Parathyroid adenoma (tissue), 2 donors: Measurements from ENCODE around the gene SLC2A4.
A peak's percentile ranks its signal among the peaks of the same experiment; 100 is the strongest.

Experiments used
- H2AFZ ChIP-seq: fragments of 300-600 bp; sonication (generic); one replicate; pipeline ENCODE4 v1.7.0; 2017; ENCODE audit warnings: antibody characterized with exemption, mild to moderate bottlenecking
- H3K27ac ChIP-seq: fragments of 300-600 bp; sonication (generic); one replicate; pipeline ENCODE4 v1.7.0; 2017
- H3K27me3 ChIP-seq: fragments of 300-600 bp; sonication (generic); one replicate; pipeline ENCODE4 v1.7.0; 2017; ENCODE audit warnings: low read length; ENCODE audit not compliant: control insufficient read depth, insufficient read depth
- H3K36me3 ChIP-seq: fragments of 300-600 bp; sonication (generic); one replicate; pipeline ENCODE4 v1.7.0; 2017; ENCODE audit warnings: low read length; ENCODE audit not compliant: control insufficient read depth, insufficient read depth
- H3K4me1 ChIP-seq: fragments of 300-600 bp; sonication (generic); one replicate; pipeline ENCODE4 v1.7.0; 2017; ENCODE audit warnings: control low read depth
- H3K4me2 ChIP-seq: fragments of 300-600 bp; sonication (generic); one replicate; pipeline ENCODE4 v1.7.0; 2017; ENCODE audit warnings: low read length
- H3K4me3 ChIP-seq: fragments of 300-600 bp; sonication (generic); one replicate; pipeline ENCODE4 v1.7.0; 2017; ENCODE audit warnings: low read depth, low read length
- H3K79me2 ChIP-seq: fragments of 300-600 bp; sonication (generic); one replicate; pipeline ENCODE4 v1.7.0; 2017; ENCODE audit warnings: control low read depth
- H3K9ac ChIP-seq: fragments of 300-600 bp; sonication (generic); one replicate; pipeline ENCODE4 v1.7.0; 2017; ENCODE audit warnings: mild to moderate bottlenecking
- H3K9me3 ChIP-seq: fragments of 300-600 bp; sonication (generic); one replicate; pipeline ENCODE4 v1.7.0; 2017; ENCODE audit warnings: low read length; ENCODE audit not compliant: control insufficient read depth
- TF ChIP-seq, protein P1 (sequence below): fragments of 300-600 bp; sonication (generic); IDR thresholded peaks from one replicate; pipeline ENCODE4 v1.7.0; 2017; ENCODE audit warnings: antibody characterized with exemption, mild to moderate bottlenecking
- donor health status: primary hyperparathyroidism.

Gene SLC2A4

GRCh38 chr17:7282752-7283321, 1.3 kb downstream of the SLC2A4 start:
- no peaks in the 10 kb centered on the region for H3K27me3 ChIP-seq
- H3K4me1 ChIP-seq, result peaks cover 12% of the 10 kb centered on the region
- peak overlapping the region; percentile 1 for H3K27ac ChIP-seq
- H3K9ac ChIP-seq, result no peak overlapping the region
- no peaks in the 10 kb centered on the region for H3K79me2 ChIP-seq
- H3K36me3 ChIP-seq, result no peaks in the 10 kb centered on the region
- H3K9me3 ChIP-seq, result no peaks in the 10 kb centered on the region
- TF ChIP-seq, protein P1, sequence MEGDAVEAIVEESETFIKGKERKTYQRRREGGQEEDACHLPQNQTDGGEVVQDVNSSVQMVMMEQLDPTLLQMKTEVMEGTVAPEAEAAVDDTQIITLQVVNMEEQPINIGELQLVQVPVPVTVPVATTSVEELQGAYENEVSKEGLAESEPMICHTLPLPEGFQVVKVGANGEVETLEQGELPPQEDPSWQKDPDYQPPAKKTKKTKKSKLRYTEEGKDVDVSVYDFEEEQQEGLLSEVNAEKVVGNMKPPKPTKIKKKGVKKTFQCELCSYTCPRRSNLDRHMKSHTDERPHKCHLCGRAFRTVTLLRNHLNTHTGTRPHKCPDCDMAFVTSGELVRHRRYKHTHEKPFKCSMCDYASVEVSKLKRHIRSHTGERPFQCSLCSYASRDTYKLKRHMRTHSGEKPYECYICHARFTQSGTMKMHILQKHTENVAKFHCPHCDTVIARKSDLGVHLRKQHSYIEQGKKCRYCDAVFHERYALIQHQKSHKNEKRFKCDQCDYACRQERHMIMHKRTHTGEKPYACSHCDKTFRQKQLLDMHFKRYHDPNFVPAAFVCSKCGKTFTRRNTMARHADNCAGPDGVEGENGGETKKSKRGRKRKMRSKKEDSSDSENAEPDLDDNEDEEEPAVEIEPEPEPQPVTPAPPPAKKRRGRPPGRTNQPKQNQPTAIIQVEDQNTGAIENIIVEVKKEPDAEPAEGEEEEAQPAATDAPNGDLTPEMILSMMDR, result no peak
- no peak overlapping the region for H3K4me2 ChIP-seq
- H3K4me3 ChIP-seq, result peak overlapping the region; percentile 35
- no peak overlapping the region for H2AFZ ChIP-seq

- Histone ChIP-seq H3K27ac (no peak overlapping the region), H3K4me2 (no peak overlapping the region), H2AFZ (no peak overlapping the region), H3K79me2 (no peaks in the 10 kb centered on the region), H3K27me3 (no peaks in the 10 kb centered on the region), H3K9ac (no peak overlapping the region), H3K4me3 (no peak overlapping the region), H3K4me1 (peaks cover 12% of the 10 kb centered on the region), H3K36me3 (no peaks in the 10 kb centered on the region), H3K9me3 (no peaks in the 10 kb centered on the region)
- TF ChIP-seq, protein P1, result no peak
Observed at GRCh38 chr17:7283471-7284216, 2.1 kb downstream of the SLC2A4 start.

GRCh38 chr17:7284911-7285310, 3.4 kb downstream of the SLC2A4 start:
- H3K36me3 ChIP-seq, result no peaks in the 10 kb centered on the region
- no peak overlapping the region for H2AFZ ChIP-seq
- H3K4me3 ChIP-seq, result no peak overlapping the region
- no peak overlapping the region for H3K9ac ChIP-seq
- no peaks in the 10 kb centered on the region for H3K27me3 ChIP-seq
- no peaks in the 10 kb centered on the region for H3K79me2 ChIP-seq
- no peaks in the 10 kb centered on the region for H3K9me3 ChIP-seq
- no peak overlapping the region for H3K27ac ChIP-seq
- TF ChIP-seq, protein P1, result no peak
- H3K4me2 ChIP-seq, result no peak overlapping the region
- H3K4me1 ChIP-seq, result peaks cover 12% of the 10 kb centered on the region

GRCh38 chr17:7285679-7286078, 4.2 kb downstream of the SLC2A4 start:
- Histone ChIP-seq H3K27me3 (no peaks in the 10 kb centered on the region), H3K4me1 (peaks cover 5% of the 10 kb centered on the region), H3K9me3 (no peaks in the 10 kb centered on the region), H3K4me3 (no peak overlapping the region), H3K79me2 (no peaks in the 10 kb centered on the region), H3K36me3 (no peaks in the 10 kb centered on the region), H3K9ac (no peak overlapping the region), H2AFZ (no peak overlapping the region), H3K27ac (no peak overlapping the region), H3K4me2 (no peak overlapping the region)
- TF ChIP-seq, protein P1, result no peak
